BE2C (cell line): ENCODE results near the gene MMP28.
A peak's percentile ranks its signal among the peaks of the same experiment; 100 is the strongest.

Experiments
- DNase-seq: peaks from one replicate; pipeline ENCODE4 v3.0.0-alpha.2; 2020
- H3K27me3 ChIP-seq: fragments of 250-450 bp; sonication (Bioruptor Pico); 2 replicates; pipeline ENCODE4 v1.5.1; 2020; ENCODE audit warnings: mild to moderate bottlenecking
- H3K36me3 ChIP-seq: fragments of 250-450 bp; sonication (Bioruptor Pico); 2 replicates; pipeline ENCODE4 v1.5.1; 2020; ENCODE audit warnings: mild to moderate bottlenecking
- H3K4me1 ChIP-seq: fragments of 250-450 bp; sonication (Bioruptor Pico); 2 replicates; pipeline ENCODE4 v1.5.1; 2020
- H3K4me3 ChIP-seq: 2 replicates; pipeline ENCODE4 v1.5.1; 2011; ENCODE audit warnings: low read depth, low read length
- H3K9me3 ChIP-seq: fragments of 250-450 bp; sonication (Bioruptor Pico); 2 replicates; pipeline ENCODE4 v1.5.1; 2020
- CTCF ChIP-seq: IDR thresholded peaks from 2 replicates; pipeline ENCODE4 v1.5.1; 2012; ENCODE audit warnings: mild to moderate bottlenecking, low read depth, low read length

The MMP28 gene

GRCh38 chr17:35731239-35731916 lies 64.1 kb downstream of the MMP28 start, which contains the start of gene RASL10B:
Gene RASL10B (plus strand): TSS chr17:35731639. CDS start chr17:35735185, 3,546 bp downstream.
- Histone ChIP-seq H3K4me3 (peak within 1 kb of the TSS; percentile 67), H3K4me1 (peaks cover 17% of the 10 kb centered on the region), H3K9me3 (no peaks in the 10 kb centered on the region), H3K36me3 (peaks cover 9% of the 10 kb centered on the region), H3K27me3 (no peaks in the 10 kb centered on the region)
- TF ChIP-seq CTCF, result no peak
- DNase-seq, result peak; percentile 82

- H3K4me1 ChIP-seq, result peaks cover 24% of the 10 kb centered on the region
These were observed 64.9 kb downstream of the MMP28 start for GRCh38 chr17:35730400-35731005.

GRCh38 chr17:35729405-35729833 lies 66.0 kb downstream of the MMP28 start:
- no peak for TF ChIP-seq CTCF
- peaks cover 26% of the 10 kb centered on the region for H3K4me1 ChIP-seq
- DNase-seq, result no peak

More at GRCh38 chr17:35730400-35731005, 64.9 kb downstream of the MMP28 start:
- no peaks in the 10 kb centered on the region for H3K27me3 ChIP-seq
- H3K9me3 ChIP-seq, result no peaks in the 10 kb centered on the region
- H3K36me3 ChIP-seq, result peaks cover 14% of the 10 kb centered on the region
- TF ChIP-seq CTCF, result no peak
- no peak overlapping the region for H3K4me3 ChIP-seq
- no peak for DNase-seq

GRCh38 chr17:35728551-35728950 lies 66.9 kb downstream of the MMP28 start:
- H3K4me3 ChIP-seq, result no peak overlapping the region
- peaks cover 26% of the 10 kb centered on the region for H3K4me1 ChIP-seq
- no peaks in the 10 kb centered on the region for H3K27me3 ChIP-seq
- peaks cover 24% of the 10 kb centered on the region for H3K36me3 ChIP-seq
- H3K9me3 ChIP-seq, result no peaks in the 10 kb centered on the region
- DNase-seq, result no peak
- TF ChIP-seq CTCF, result no peak

More at GRCh38 chr17:35729405-35729833, 66.0 kb downstream of the MMP28 start:
- Histone ChIP-seq H3K9me3 (no peaks in the 10 kb centered on the region), H3K4me3 (no peak overlapping the region), H3K36me3 (peaks cover 23% of the 10 kb centered on the region), H3K27me3 (no peaks in the 10 kb centered on the region)

GRCh38 chr17:35727635-35728034 lies 67.8 kb downstream of the MMP28 start:
- H3K4me1 ChIP-seq, result peaks cover 24% of the 10 kb centered on the region
- H3K9me3 ChIP-seq, result no peaks in the 10 kb centered on the region
- DNase-seq, result no peak
- no peaks in the 10 kb centered on the region for H3K27me3 ChIP-seq
- TF ChIP-seq CTCF, result no peak
- no peak overlapping the region for H3K4me3 ChIP-seq
- peaks cover 26% of the 10 kb centered on the region for H3K36me3 ChIP-seq

GRCh38 chr17:35726953-35727460 lies 68.4 kb downstream of the MMP28 start:
- DNase-seq, result no peak
- Histone ChIP-seq H3K9me3 (no peaks in the 10 kb centered on the region), H3K4me1 (peaks cover 24% of the 10 kb centered on the region), H3K36me3 (peaks cover 26% of the 10 kb centered on the region), H3K27me3 (no peaks in the 10 kb centered on the region), H3K4me3 (no peak overlapping the region)
- TF ChIP-seq CTCF, result no peak
